Neural cell (in vitro differentiated cells): ENCODE data around the gene COL9A1. TPM values are rescaled to one million over a fixed set of nuclear protein-coding genes. Genes with fewer than 3 reads are reported as not detected.
A peak's percentile ranks its signal among the peaks of the same experiment; 100 is the strongest.

ENCODE experiments used
- H2AFZ ChIP-seq: fragments of 200-600, 300-800 bp; sonication (generic), shearing (Covaris generic); 2 replicates; pipeline ENCODE4 v1.6.0; 2014; ENCODE audit warnings: low read depth, mild to moderate bottlenecking, antibody characterized with exemption, low read length, moderate library complexity
- H3F3A ChIP-seq: fragments of 200-600 bp; shearing (Covaris generic); 2 replicates; pipeline ENCODE4 v1.6.1; 2016; ENCODE audit warnings: mild to moderate bottlenecking, moderate library complexity, mixed read lengths, antibody characterized with exemption, low read length; ENCODE audit not compliant: insufficient read depth, poor library complexity, severe bottlenecking
- H3K27ac ChIP-seq: fragments of 200-600, 300-800 bp; sonication (generic), shearing (Covaris generic); 2 replicates; pipeline ENCODE4 v1.5.1; 2014; ENCODE audit warnings: mild to moderate bottlenecking, low read length, moderate library complexity
- H3K27me3 ChIP-seq: fragments of 300-800, 200-600 bp; sonication (generic), shearing (Covaris generic); 2 replicates; pipeline ENCODE4 v1.6.0; 2014; ENCODE audit warnings: mild to moderate bottlenecking, low read depth, low read length, moderate library complexity; ENCODE audit not compliant: insufficient read depth
- H3K36me3 ChIP-seq: fragments of 300-800, 200-600 bp; sonication (generic), shearing (Covaris generic); 2 replicates; pipeline ENCODE4 v1.5.1; 2014; ENCODE audit warnings: mild to moderate bottlenecking, antibody characterized with exemption, low read length, moderate library complexity; ENCODE audit not compliant: insufficient read depth
- H3K4me2 ChIP-seq: fragments of 300-800, 200-600 bp; sonication (generic), shearing (Covaris generic); 2 replicates; pipeline ENCODE4 v1.6.0; 2014; ENCODE audit warnings: mild to moderate bottlenecking, low read length
- H3K4me3 ChIP-seq: fragments of 300-800, 200-600 bp; sonication (generic), shearing (Covaris generic); 2 replicates; pipeline ENCODE4 v1.5.1; 2014; ENCODE audit warnings: mild to moderate bottlenecking, low read length, moderate library complexity
- H3K79me2 ChIP-seq: fragments of 200-600 bp; shearing (Covaris generic); replicated peaks from 2 replicates; pipeline ENCODE4 v1.6.0; 2014; ENCODE audit warnings: mild to moderate bottlenecking, low read length, moderate library complexity; ENCODE audit not compliant: insufficient read depth
- H3K9ac ChIP-seq: fragments of 300-800, 200-600 bp; sonication (generic), shearing (Covaris generic); 2 replicates; pipeline ENCODE4 v1.6.1; 2016; ENCODE audit warnings: mild to moderate bottlenecking, low read length, mixed read lengths
- H3K9me2 ChIP-seq: fragments of 200-600 bp; shearing (Covaris generic); 2 replicates; pipeline ENCODE4 v1.6.1; 2016; ENCODE audit warnings: mild to moderate bottlenecking, low read length, mixed read lengths; ENCODE audit not compliant: insufficient read depth
- H3K9me3 ChIP-seq: fragments of 200-600, 300-800 bp; sonication (generic), shearing (Covaris generic); 2 replicates; pipeline ENCODE4 v1.6.1; 2016; ENCODE audit warnings: mild to moderate bottlenecking, mixed run types, low read length, moderate library complexity, mixed read lengths
- H4K20me1 ChIP-seq: fragments of 200-600 bp; shearing (Covaris generic); 2 replicates; pipeline ENCODE4 v1.6.1; 2016; ENCODE audit warnings: mild to moderate bottlenecking, mixed run types; ENCODE audit not compliant: insufficient read depth
- CTCF ChIP-seq: fragments of 450-650 bp; IDR thresholded peaks from 2 replicates; pipeline ENCODE4 v1.5.1; 2014; ENCODE audit warnings: antibody characterized with exemption, mild to moderate bottlenecking, moderate library complexity; ENCODE audit not compliant: poor library complexity, severe bottlenecking
- EP300 ChIP-seq: fragments of 450-650 bp; conservative IDR thresholded peaks from 2 replicates; pipeline ENCODE4 v1.6.1; 2014; ENCODE audit warnings: antibody characterized with exemption, mild to moderate bottlenecking, moderate library complexity; ENCODE audit not compliant: poor library complexity, severe bottlenecking
- EZH2 ChIP-seq: fragments of 200-600, 300-800 bp; shearing (Covaris generic), sonication (generic); IDR thresholded peaks from 2 replicates; pipeline ENCODE4 v1.6.1; 2014; ENCODE audit warnings: antibody characterized with exemption, low read length, borderline replicate concordance, mild to moderate bottlenecking; ENCODE audit not compliant: insufficient read depth, poor library complexity, severe bottlenecking
- MXI1 ChIP-seq: fragments of 450-650 bp; conservative IDR thresholded peaks from 2 replicates; pipeline ENCODE4 v1.6.1; 2014; ENCODE audit warnings: antibody characterized with exemption, mild to moderate bottlenecking; ENCODE audit not compliant: poor library complexity, severe bottlenecking
- POLR2AphosphoS5 ChIP-seq: IDR thresholded peaks from 2 replicates; pipeline ENCODE4 v1.6.1; 2012
- RAD21 ChIP-seq: fragments of 450-650 bp; conservative IDR thresholded peaks from 2 replicates; pipeline ENCODE4 v1.6.1; 2014; ENCODE audit warnings: antibody characterized with exemption, mild to moderate bottlenecking, moderate library complexity
- REST ChIP-seq: IDR thresholded peaks from 2 replicates; pipeline ENCODE4 v1.6.1; 2012; ENCODE audit warnings: borderline replicate concordance
- SMC3 ChIP-seq: fragments of 450-650 bp; conservative IDR thresholded peaks from 2 replicates; pipeline ENCODE4 v1.6.1; 2014; ENCODE audit warnings: antibody characterized with exemption, mild to moderate bottlenecking, moderate library complexity; ENCODE audit not compliant: poor library complexity
- TAF1 ChIP-seq: IDR thresholded peaks from 2 replicates; pipeline ENCODE4 v1.6.1; 2012; ENCODE audit warnings: low read depth
- polyA plus RNA-seq: library from polyadenylated mRNA; depleted of rRNA; stranded (reverse); fragments of >200 nt; gene quantifications from 2 replicates; pipeline ENCODE4 v1.2.3, GENCODE V29; 2014

The COL9A1 gene
- polyA plus RNA-seq, 1 donor from 2014 or later: 1.0 TPM

GRCh38 chr6:70183538-70183937 lies 119.3 kb downstream of the COL9A1 start:
- Histone ChIP-seq H3F3A (peaks cover 3% of the 10 kb centered on the region), H3K4me2 (no peak overlapping the region), H3K4me3 (peak overlapping the region; percentile 2)

GRCh38 chr6:70180901-70181599 lies 121.8 kb downstream of the COL9A1 start:
- no peak for TF ChIP-seq EP300
- TF ChIP-seq RAD21: no peak
- no peak for TF ChIP-seq REST
- TF ChIP-seq EZH2: no peak
- no peak for TF ChIP-seq SMC3
- Histone ChIP-seq H3K36me3 (no peaks in the 10 kb centered on the region), H3K9me2 (no peaks in the 10 kb centered on the region), H2AFZ (no peak overlapping the region), H3K27me3 (no peaks in the 10 kb centered on the region), H4K20me1 (no peaks in the 10 kb centered on the region), H3K79me2 (no peaks in the 10 kb centered on the region), H3F3A (peaks cover 3% of the 10 kb centered on the region), H3K27ac (no peak overlapping the region), H3K4me2 (no peak overlapping the region), H3K9ac (no peak overlapping the region), H3K9me3 (no peaks in the 10 kb centered on the region), H3K4me3 (no peak overlapping the region)

More at GRCh38 chr6:70183538-70183937, 119.3 kb downstream of the COL9A1 start:
- no peak for TF ChIP-seq CTCF
- TF ChIP-seq MXI1: no peak
- no peak for TF ChIP-seq SMC3
- no peak for TF ChIP-seq RAD21
- TF ChIP-seq EP300: peak; percentile 80
- TF ChIP-seq EZH2: no peak
- TF ChIP-seq REST: peak; percentile 74
- no peak for TF ChIP-seq TAF1
- TF ChIP-seq POLR2AphosphoS5: peak; percentile 64
- Histone ChIP-seq H3K9ac (no peak overlapping the region), H4K20me1 (no peaks in the 10 kb centered on the region), H3K9me2 (no peaks in the 10 kb centered on the region), H3K27ac (peak overlapping the region; percentile 73), H3K9me3 (no peaks in the 10 kb centered on the region), H3K27me3 (no peaks in the 10 kb centered on the region), H2AFZ (no peak overlapping the region), H3K79me2 (no peaks in the 10 kb centered on the region), H3K36me3 (no peaks in the 10 kb centered on the region)
